Measurements from ENCODE around the gene IFRD1.

IFRD1 gene

GRCh38 chr7:112449902-112450806, at the start of gene IFRD1:
IFRD1 (plus strand) TSS chr7:112450460; CDS start chr7:112450689, 229 bp downstream.
- peak; percentile 97 to 98 for DNase-seq

DNA sequence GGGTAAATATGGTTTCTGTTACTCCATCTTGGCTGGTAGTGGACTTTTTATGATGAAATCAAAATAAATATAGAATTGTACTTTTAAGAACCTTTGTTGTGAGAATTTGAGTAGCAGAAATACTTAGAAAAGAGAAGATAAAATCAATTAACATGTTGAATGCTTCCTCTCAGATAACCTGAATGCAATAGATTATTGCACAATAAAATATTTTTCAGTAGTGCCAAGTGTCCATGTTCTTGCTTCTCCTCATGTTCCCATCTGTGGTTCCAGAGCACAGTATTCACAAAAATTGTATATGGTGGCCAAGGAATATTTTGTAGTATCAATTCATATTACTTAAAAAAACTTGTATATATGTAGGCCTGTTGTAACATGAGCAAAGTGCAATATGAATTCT, 45.9 kb upstream of the IFRD1 start:
- DNase-seq: no peak

DNA sequence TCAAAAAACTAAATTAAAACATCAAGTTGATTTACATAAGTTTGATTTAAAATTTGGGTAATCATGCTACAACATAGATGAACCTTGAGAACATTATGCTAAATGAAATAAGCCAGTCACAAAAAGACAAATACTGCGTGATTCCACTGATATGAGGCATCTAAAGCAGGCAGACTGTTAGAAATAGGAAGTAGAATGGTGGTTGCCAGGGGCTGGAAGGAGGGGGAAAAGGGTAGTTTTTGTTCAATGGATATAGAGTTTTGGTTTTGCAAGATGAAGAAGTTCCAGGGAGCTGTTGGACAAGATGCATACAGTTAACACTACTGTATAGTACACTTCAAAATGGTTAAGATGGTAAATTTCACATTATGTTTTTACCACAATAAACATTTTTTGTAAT, 45.0 kb upstream of the IFRD1 start:
- DNase-seq: no peak

DNA sequence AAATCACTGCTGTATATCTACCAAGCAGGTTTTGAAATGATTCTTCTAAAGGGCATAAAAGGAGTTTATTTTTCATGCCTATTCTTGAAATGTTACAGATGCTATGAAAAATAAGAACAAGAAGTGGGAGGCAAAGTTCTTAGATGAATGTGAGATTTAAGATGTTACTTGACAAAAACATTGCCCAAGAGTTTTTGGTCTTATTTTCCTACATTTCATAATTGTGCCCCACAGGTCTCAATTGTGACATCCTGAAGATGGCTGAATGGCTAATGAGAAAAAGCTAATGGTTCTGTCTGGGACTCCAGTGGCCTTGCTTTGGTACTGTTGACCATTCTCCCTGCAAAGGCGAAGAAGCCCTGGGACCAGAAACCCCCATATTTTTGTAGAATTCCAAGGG, 43.0 kb upstream of the IFRD1 start:
- no peak for DNase-seq

- DNase-seq: no peak
Observed at GRCh38 chr7:112410092-112410491, 40.2 kb upstream of the IFRD1 start.

GRCh38 chr7:112411186-112411795, 39.0 kb upstream of the IFRD1 start:
- DNase-seq: peak in 1 of 2 donors; percentile 27

GRCh38 chr7:112414855-112415490, 35.3 kb upstream of the IFRD1 start:
- peak in 1 of 2 donors; percentile 28 for DNase-seq

DNA sequence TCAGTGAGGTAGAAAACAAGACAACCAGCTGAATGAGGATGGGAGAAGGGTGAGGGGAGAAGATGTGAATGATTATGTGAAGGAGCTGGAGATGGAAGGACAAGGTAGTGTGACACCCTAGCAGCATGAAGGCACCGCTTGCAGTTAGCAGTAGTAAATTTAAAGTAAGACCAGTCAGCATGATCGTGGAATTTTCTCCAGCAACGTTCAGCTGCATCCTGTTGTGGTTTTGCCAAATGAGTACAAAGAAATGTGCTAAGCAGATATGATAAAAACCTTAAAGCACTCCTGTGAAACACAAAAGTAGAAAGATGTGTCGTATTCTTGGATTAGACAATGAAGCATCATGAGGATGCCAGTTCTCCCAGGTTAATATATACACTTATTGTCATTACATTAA, 34.1 kb upstream of the IFRD1 start:
- no peak for DNase-seq

- no peak for DNase-seq
Observed at GRCh38 chr7:112419543-112420130, 30.6 kb upstream of the IFRD1 start.

DNA sequence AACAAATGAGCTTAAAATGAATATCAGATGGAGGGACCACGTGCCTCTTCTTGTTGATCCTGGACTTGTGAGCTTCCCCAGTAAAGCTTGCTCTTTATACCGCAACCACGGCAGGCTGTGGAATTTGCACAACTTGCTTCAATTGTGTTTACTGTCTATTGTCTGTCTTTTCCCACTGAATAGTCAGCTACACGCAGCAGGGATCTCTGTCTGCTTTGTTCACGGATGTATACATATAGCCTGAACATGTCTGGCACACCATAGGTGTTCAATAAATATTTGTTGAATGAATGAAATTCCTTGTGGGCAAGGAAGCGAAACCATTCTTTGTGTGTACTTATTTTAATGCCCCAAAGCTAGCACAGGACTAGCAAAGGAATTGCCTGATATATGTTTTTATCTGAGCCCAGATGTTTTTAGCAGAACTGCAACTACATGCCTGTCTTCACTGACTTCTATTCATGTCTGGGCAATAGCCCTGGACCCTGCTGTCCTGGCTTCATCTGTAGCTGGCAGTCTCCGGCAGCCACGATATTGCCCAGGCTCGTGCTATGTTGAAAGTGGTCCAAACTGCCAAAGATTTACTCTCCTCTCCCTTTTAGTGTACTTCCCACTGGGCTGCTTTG, 29.9 kb upstream of the IFRD1 start:
- DNase-seq: no peak

- DNase-seq: no peak
Observed at GRCh38 chr7:112421666-112422486, 28.4 kb upstream of the IFRD1 start.

DNA sequence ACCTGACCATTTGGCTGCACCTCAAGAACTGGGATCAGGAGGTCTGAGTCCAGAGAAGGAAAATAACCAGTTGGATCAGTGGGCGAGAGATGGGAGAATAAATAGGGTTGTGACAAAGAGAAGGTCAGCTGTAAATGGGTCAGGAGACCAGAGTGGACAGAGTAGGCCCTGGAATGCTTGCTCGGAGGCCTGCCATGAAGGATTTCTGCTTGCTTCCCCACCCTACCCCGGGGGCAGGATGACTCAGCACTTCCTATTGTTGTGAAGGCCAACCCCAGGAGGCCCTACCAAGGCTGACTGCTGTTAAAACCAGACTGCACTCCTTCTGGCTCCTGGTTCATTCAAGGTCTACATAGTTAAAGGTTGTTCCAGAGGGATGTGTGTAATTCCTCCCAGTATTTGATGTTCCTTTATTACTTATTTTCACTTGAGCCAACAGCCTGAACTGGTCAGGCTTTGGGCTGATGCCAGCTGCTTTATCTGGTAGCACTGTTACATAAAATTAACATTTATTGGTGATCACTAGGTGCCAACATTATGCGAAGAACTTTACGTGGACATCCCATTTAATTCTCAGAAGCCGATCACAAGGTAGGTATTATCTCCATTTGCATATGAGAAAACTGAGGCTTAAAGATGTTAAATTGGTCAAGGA, 27.3 kb upstream of the IFRD1 start:
- no peak for DNase-seq

DNA sequence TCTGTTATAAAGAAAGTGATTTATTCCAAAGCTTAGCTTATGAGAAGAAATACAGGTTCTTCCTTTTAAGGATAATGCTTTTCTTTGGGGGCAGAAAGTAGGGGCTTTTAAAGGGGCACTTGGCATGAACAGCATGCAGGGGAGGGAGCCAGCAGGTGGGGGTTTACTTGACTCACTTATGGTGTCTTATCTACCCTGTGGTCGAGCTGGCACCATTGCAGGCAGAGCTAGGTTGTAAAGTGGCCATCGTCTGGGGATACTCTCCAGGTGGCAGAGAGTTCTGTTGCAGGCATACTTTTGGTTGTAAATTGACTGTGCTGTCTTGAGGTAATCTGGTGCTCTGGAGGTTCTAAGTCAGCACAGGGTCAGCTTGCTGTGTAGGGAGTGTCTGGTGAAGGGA, 26.3 kb upstream of the IFRD1 start:
- DNase-seq: no peak

- no peak for DNase-seq
Observed at GRCh38 chr7:112427984-112428383, 22.3 kb upstream of the IFRD1 start.

DNA sequence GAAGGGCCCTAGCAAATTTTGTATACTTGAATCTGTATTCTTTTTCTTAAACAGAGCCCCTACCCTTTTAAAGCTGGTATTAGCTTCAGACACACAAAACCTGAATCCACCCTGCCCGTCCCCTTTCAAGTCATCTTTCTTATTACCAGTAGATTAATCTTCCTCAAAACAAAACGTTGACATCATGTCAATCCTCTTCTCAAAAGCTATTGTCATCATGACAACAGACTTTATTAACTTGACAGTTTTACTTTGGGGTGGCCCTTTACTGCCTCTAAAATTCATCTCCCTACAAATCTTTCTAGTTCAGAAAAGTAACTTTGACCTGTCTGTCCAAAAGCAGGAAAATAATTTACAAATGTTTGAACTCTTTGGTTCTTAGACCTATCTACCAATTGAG, 21.5 kb upstream of the IFRD1 start:
- no peak for DNase-seq

DNA sequence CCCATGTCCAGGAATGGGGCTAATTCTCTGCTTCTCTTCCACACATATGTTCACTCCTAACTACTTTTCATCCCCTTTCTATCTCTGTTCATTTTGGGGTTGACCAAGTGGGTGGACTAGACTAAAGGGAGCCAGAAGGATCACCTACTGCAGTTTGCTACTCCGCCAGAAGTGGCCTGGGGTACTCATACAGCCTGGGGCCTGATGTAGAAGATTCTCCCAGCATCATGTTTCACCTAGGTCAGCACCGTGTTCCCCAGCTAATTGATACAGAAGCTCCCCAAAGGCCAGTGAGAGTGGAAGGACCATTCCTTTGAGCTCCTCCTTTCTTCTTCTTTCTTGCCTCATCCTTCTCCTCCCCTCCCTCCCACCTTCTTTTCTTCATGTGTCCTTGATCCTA, 19.6 kb upstream of the IFRD1 start:
- no peak for DNase-seq

DNA sequence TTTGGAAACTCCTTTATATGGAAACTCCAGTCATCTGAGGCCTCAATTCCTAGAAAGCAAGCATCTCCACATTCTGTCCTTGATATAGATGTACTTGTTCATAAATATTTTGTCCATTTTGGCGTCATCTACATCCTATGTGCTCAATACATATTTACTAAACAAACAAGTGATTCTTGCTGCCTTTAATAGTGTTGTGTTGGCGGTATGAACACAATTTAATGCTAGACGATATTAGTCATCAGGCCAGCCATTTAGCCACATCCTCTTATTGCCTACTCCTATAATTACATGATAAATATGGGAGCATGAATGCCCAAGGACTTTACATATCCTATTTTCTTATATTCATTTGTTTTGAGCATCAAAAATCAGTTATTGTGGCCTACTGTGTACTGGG, 18.5 kb upstream of the IFRD1 start:
- DNase-seq: no peak

- DNase-seq: no peak
Observed at GRCh38 chr7:112433289-112433688, 17.0 kb upstream of the IFRD1 start.

DNA sequence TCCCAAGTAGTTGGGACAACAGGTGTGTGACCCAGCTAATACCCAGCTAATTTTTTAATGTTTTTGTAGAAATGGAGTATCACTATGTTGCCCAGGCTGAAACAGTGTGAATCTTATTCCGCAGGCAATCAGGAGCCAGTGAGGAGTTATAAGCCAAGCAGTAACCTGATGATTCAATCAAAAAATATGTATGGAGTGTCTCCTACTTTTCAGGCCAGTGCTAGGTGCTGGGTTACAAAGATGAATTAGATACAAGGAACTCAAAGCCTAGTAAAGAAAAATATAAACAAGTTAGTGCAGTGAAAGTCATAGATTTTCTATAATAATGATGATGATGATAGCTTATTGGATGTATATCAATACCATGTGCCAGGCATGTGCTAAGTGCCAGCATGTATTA, 13.2 kb upstream of the IFRD1 start:
- no peak for DNase-seq

DNA sequence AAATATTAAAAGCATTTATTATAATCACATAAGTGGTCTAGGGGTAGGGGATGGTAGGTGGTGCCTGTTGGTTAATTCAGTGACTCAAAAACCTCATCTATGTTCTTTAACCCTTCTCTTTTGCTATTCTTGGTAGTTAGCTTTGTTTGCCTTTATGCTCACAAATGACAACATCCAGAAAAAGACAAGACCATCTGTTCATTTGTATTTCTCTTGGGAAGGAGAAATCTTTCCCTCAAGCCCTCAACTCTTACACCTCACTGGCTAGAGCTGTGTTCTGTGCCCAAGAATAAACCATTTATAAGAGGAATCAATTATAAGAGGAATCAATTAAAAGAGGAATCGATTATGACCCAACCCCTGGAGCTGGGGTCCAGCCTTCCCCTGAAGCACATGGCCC, 10.8 kb upstream of the IFRD1 start:
- no peak for DNase-seq

GRCh38 chr7:112442210-112442609, 8.1 kb upstream of the IFRD1 start:
- no peak for DNase-seq

DNA sequence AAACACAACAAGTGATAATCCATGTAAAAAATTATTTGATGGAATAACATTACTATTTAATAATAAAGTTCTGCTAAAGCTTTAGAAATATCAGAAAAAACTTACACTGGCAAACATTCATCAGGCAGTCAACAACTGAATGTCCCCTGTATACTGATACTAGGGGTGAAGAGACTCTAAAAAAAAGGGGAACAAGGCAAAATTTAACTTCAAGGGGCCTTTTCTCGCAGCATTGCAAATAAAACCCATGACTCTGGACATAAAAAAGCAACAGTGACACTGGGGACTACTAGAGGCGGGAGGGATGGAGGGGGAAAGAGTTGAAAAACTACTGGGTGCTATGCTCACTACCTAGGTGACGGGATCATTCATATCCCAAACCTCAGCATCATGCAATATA, 5.8 kb upstream of the IFRD1 start:
- no peak for DNase-seq
